ENCODE measurements around the gene FMC1.

GRCh38 chr7:139358541-139359365 is 17.6 kb downstream of the FMC1 start:
- TF ChIP-seq CTCF (conservative IDR thresholded peaks at IDR 0.05) (no peak), ZFX (IDR thresholded peaks at IDR 0.05) (no peak)

Data from C4-2B (cell line).